Spinal cord (tissue), 10 donors: ENCODE results near the gene DDX54. TPM values are rescaled to one million over a fixed set of nuclear protein-coding genes. Genes with fewer than 3 reads are reported as not detected.

ENCODE experiments used
- DNase-seq, 6 donors: peaks; one replicate each; pipeline versions ENCODE4 v3.0.0 to v3.0.0-alpha.2; 2013 to 2015; ENCODE audit warnings: low spot score in 6 of 6, low read depth in 4 of 6
- H3K27ac ChIP-seq: one replicate; pipeline ENCODE4 v1.5.1; 2013; ENCODE audit warnings: low read depth, low read length, control low read depth
- H3K27me3 ChIP-seq: one replicate; pipeline ENCODE4 v1.6.1; 2013; ENCODE audit warnings: low read length; ENCODE audit not compliant: control insufficient read depth, insufficient read depth
- H3K36me3 ChIP-seq: one replicate; pipeline ENCODE4 v1.6.1; 2013; ENCODE audit warnings: low read length; ENCODE audit not compliant: control insufficient read depth, insufficient read depth
- H3K4me1 ChIP-seq: one replicate; pipeline ENCODE4 v1.6.1; 2013; ENCODE audit warnings: low read length; ENCODE audit not compliant: control insufficient read depth, insufficient read depth
- H3K4me3 ChIP-seq: one replicate; pipeline ENCODE4 v1.5.1; 2013; ENCODE audit warnings: low read depth, low read length, control low read depth
- H3K9me3 ChIP-seq: one replicate; pipeline ENCODE4 v1.6.1; 2013; ENCODE audit warnings: low read length; ENCODE audit not compliant: control insufficient read depth, insufficient read depth
- WGBS: methylation state at CpG from one replicate; pipeline ENCODE4 v1.1.5; 2013; ENCODE audit warnings: missing lambda C conversion rate; ENCODE audit not compliant: insufficient coverage; 5-methylcytosine and 5-hydroxymethylcytosine counted together
- polyA plus RNA-seq, 2 donors: library from polyadenylated mRNA; unstranded; fragments of 120-200 nt; gene quantifications; one replicate each; pipeline ENCODE4 v1.2.1, GENCODE V29; 2013; ENCODE audit not compliant: insufficient read length in 2 of 2
- total RNA-seq, 2 donors: library from RNA; depleted of rRNA in 1 of 2; stranded (reverse); fragments of 120-200 nt in 1 of 2; fragments of >200 nt in 1 of 2; gene quantifications; one replicate each; pipeline versions ENCODE4 v1.2.3 to v1.2.4, GENCODE V29; 2013 to 2014
- donor health status: healthy.

DDX54 gene
- total and polyA plus RNA-seq, 4 donors, result 14.0 to 67.1 (median 42.7) TPM

DNA sequence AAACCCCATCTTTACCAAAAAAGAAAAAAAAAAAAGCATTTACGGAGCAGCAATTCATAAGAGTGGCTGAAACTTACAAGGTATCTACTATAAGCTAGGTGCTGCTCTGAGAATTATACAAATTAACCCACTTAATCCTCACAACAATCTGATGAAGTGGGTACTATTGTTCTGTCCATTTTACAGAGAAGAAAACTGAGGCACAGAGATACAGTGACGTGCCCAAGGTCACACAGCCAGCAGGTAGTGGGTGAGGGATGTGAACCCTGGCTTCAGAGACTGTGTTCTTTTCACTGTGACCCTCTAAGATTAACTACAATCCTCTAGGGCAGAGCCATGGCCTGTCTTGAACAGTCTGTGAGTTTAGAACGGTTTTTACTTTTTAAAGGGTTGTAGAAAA, 3.3 kb downstream of the DDX54 start:
- DNase-seq, result no peak
- Histone ChIP-seq H3K36me3 (peaks cover 47% of the 10 kb centered on the region), H3K27ac (no peak overlapping the region), H3K9me3 (peaks cover 6% of the 10 kb centered on the region), H3K4me3 (no peak overlapping the region), H3K4me1 (peaks cover 20% of the 10 kb centered on the region), H3K27me3 (no peaks in the 10 kb centered on the region)
- WGBS, result no CpG with 5 or more reads among the region's 3 CpGs

DNA sequence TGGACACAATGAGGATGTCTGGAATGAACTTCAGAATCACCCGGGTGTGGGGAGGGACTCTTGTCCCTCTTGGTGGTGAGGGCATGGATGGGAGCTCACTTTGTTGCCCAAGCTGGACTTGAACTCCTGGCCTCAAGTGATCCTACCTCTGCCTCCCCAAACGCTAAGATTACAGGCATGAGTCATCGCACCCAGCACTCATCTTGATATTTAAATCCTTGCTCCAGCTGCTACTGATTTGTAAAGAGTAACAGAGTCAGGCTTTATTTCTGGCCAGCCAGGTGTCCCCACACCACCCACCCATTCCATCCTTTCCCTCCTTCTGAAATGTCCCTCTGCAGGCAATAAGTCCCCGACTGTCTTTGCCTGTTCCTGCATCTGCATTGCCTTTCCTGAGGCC, 4.9 kb downstream of the DDX54 start:
- peaks cover 9% of the 10 kb centered on the region for H3K4me1 ChIP-seq
- peaks cover 7% of the 10 kb centered on the region for H3K9me3 ChIP-seq
- no peak overlapping the region for H3K27ac ChIP-seq
- no peak overlapping the region for H3K4me3 ChIP-seq
- no peaks in the 10 kb centered on the region for H3K27me3 ChIP-seq
- WGBS, result no CpG with 5 or more reads among the region's 4 CpGs
- DNase-seq, result no peak
- peaks cover 52% of the 10 kb centered on the region for H3K36me3 ChIP-seq

- peaks cover 65% of the 10 kb centered on the region for H3K36me3 ChIP-seq
- H3K4me1 ChIP-seq, result no peaks in the 10 kb centered on the region
- WGBS, result 96% methylated on average over 14 of the region's 14 CpGs
- no peak overlapping the region for H3K4me3 ChIP-seq
- no peak overlapping the region for H3K27ac ChIP-seq
- peaks cover 7% of the 10 kb centered on the region for H3K9me3 ChIP-seq
- DNase-seq, result no peak
- no peaks in the 10 kb centered on the region for H3K27me3 ChIP-seq
Measured at GRCh38 chr12:113179023-113179422, 6.3 kb downstream of the DDX54 start.

- Histone ChIP-seq H3K4me3 (no peak overlapping the region), H3K36me3 (peaks cover 92% of the 10 kb centered on the region), H3K9me3 (peaks cover 7% of the 10 kb centered on the region), H3K27ac (no peak overlapping the region), H3K4me1 (no peaks in the 10 kb centered on the region), H3K27me3 (no peaks in the 10 kb centered on the region)
- 55% methylated on average over 21 of the region's 32 CpGs for WGBS
- peak in 2 of 6 donors; percentile 81 to 90 for DNase-seq
Measured at GRCh38 chr12:113174461-113175384, 10.6 kb downstream of the DDX54 start.

DNA sequence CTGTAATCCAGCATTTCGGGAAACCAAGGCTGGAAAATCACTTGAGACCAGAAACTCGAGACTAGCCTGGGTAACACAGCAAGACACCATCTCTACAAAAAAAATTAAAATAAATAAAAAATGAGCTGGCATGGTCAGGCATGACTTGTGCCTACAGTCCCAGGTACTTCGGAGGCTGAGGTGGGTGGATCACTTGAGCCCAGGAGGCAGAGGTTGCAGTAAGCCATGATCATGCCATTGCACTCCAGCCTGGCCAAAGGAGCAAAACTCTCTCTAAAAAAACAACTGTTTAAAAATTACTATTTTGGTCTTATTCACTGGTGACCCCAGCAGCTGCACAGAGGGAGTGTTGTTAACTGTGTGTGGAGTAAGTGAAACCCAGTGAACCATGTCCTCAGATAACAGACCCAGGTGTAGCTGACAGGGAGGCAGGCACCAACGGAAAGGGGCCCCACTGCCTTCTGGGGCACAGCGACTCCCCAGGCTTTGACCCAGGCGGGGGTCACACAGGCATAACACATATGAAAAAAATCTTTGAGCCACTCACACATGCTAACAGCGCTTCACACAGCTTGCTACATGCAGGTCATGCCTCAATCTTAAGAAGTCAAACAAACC, 12.1 kb downstream of the DDX54 start:
- Histone ChIP-seq H3K27me3 (no peaks in the 10 kb centered on the region), H3K27ac (no peak overlapping the region), H3K36me3 (peaks cover 92% of the 10 kb centered on the region), H3K4me3 (no peak overlapping the region), H3K9me3 (peaks cover 7% of the 10 kb centered on the region), H3K4me1 (no peaks in the 10 kb centered on the region)
- WGBS, result 86% methylated on average over 4 of the region's 7 CpGs
- DNase-seq, result no peak

DNA sequence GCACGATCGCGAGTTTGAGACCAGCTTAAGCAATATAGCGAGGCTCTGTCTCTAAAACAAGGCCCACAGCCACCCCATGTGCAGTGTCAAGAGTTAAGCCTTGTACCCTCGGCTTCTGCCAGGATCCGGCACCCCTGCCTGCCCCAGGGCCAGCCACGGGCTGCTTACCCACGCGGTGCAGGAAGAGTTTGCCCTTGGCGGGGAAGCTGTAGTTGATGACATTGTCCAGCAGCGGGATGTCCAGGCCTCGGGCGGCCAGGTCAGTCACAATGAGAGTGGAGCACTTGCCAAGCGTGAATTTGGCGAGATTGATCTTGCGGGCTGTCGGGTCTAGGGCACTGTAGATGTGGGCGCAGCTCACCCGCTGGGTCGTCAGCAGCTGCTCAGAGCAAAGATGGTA, 13.1 kb downstream of the DDX54 start:
- peaks cover 4% of the 10 kb centered on the region for H3K9me3 ChIP-seq
- H3K4me3 ChIP-seq, result no peak overlapping the region
- H3K27ac ChIP-seq, result no peak overlapping the region
- no peak for DNase-seq
- no peaks in the 10 kb centered on the region for H3K4me1 ChIP-seq
- H3K36me3 ChIP-seq, result peaks cover 93% of the 10 kb centered on the region
- H3K27me3 ChIP-seq, result no peaks in the 10 kb centered on the region
- 95% methylated on average over 20 of the region's 20 CpGs for WGBS

DNA sequence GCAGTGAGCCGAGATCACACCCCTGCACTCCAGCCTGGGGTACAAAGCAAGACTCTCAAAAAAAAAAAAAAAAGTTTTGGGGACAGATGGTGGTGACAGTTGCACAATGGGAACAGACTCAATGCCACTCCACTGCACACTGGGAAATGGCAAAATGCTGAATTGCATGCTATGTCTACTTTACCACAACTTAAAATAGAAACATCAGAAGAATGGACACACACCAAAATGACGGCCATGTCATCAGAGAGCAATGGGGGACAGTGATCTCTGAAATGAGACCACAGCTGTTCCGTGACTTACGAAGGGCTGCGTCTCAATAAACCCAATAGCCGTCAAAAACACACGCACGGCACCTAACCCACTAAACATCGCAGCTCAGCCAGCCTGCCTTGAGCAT, 13.7 kb downstream of the DDX54 start:
- no peak for DNase-seq
- peaks cover 91% of the 10 kb centered on the region for H3K36me3 ChIP-seq
- H3K4me1 ChIP-seq, result no peaks in the 10 kb centered on the region
- no peaks in the 10 kb centered on the region for H3K27me3 ChIP-seq
- no peak overlapping the region for H3K27ac ChIP-seq
- no peak overlapping the region for H3K4me3 ChIP-seq
- no peaks in the 10 kb centered on the region for H3K9me3 ChIP-seq
- whole genome bisulfite sequencing, result 100% methylated on average over 4 of the region's 9 CpGs

GRCh38 chr12:113170926-113171325, 14.4 kb downstream of the DDX54 start:
- H3K27me3 ChIP-seq, result no peaks in the 10 kb centered on the region
- no peaks in the 10 kb centered on the region for H3K9me3 ChIP-seq
- H3K4me1 ChIP-seq, result no peaks in the 10 kb centered on the region
- DNase-seq, result no peak
- no peak overlapping the region for H3K27ac ChIP-seq
- WGBS, result 100% methylated on average over 2 of the region's 4 CpGs
- no peak overlapping the region for H3K4me3 ChIP-seq
- peaks cover 92% of the 10 kb centered on the region for H3K36me3 ChIP-seq

GRCh38 chr12:113170457-113170856, 14.8 kb downstream of the DDX54 start:
- no peaks in the 10 kb centered on the region for H3K27me3 ChIP-seq
- no peak overlapping the region for H3K27ac ChIP-seq
- 100% methylated on average over 1 of the region's 5 CpGs for WGBS
- H3K4me1 ChIP-seq, result no peaks in the 10 kb centered on the region
- DNase-seq, result no peak
- H3K4me3 ChIP-seq, result no peak overlapping the region
- no peaks in the 10 kb centered on the region for H3K9me3 ChIP-seq
- peaks cover 96% of the 10 kb centered on the region for H3K36me3 ChIP-seq

- H3K4me1 ChIP-seq, result no peaks in the 10 kb centered on the region
- no peak overlapping the region for H3K27ac ChIP-seq
- WGBS, result 96% methylated on average over 13 of the region's 13 CpGs
- no peaks in the 10 kb centered on the region for H3K27me3 ChIP-seq
- H3K9me3 ChIP-seq, result no peaks in the 10 kb centered on the region
- H3K4me3 ChIP-seq, result no peak overlapping the region
- DNase-seq, result no peak
- peaks cover 96% of the 10 kb centered on the region for H3K36me3 ChIP-seq
Measured at GRCh38 chr12:113169697-113170096, 15.6 kb downstream of the DDX54 start.
